Stimulated activated CD4-positive, alpha-beta T cell treated with anti-CD3 and anti-CD28 coated beads, Interleukin-2, amount 100 ng/mL, for 4 hours (primary cell): ENCODE results near the gene PARN.

Source experiments
- DNase-seq: peaks from one replicate; pipeline ENCODE4 v3.0.0-alpha.2; 2020; ENCODE audit warnings: low read depth

The PARN gene

GRCh38 chr16:14499110-14499509 is 130.9 kb downstream of the PARN start:
- no peak for DNase-seq

- no peak for DNase-seq
Measured at GRCh38 chr16:14497245-14498082, 132.6 kb downstream of the PARN start.

- DNase-seq = no peak
Measured at GRCh38 chr16:14496786-14497185, 133.3 kb downstream of the PARN start.

- DNase-seq = no peak
Measured at GRCh38 chr16:14496047-14496770, 133.9 kb downstream of the PARN start.

GRCh38 chr16:14495213-14496046 is 134.6 kb downstream of the PARN start:
- no peak for DNase-seq

GRCh38 chr16:14494396-14494966 is 135.6 kb downstream of the PARN start:
- no peak for DNase-seq

- DNase-seq = no peak
Measured at GRCh38 chr16:14493791-14494190, 136.3 kb downstream of the PARN start.

GRCh38 chr16:14492614-14493013 is 137.4 kb downstream of the PARN start:
- DNase-seq = no peak

- DNase-seq = no peak
Measured at GRCh38 chr16:14491861-14492529, 138.1 kb downstream of the PARN start.

GRCh38 chr16:14490235-14490634 is 139.8 kb downstream of the PARN start:
- no peak for DNase-seq

GRCh38 chr16:14489460-14489859 is 140.6 kb downstream of the PARN start:
- DNase-seq = no peak

- no peak for DNase-seq
Measured at GRCh38 chr16:14487579-14487978, 142.5 kb downstream of the PARN start.

GRCh38 chr16:14486520-14487303 is 143.3 kb downstream of the PARN start:
- no peak for DNase-seq

- no peak for DNase-seq
Measured at GRCh38 chr16:14485811-14486519, 144.1 kb downstream of the PARN start.

GRCh38 chr16:14485121-14485551 is 144.9 kb downstream of the PARN start:
- DNase-seq = no peak

GRCh38 chr16:14483819-14484385 is 146.2 kb downstream of the PARN start:
- DNase-seq = no peak

GRCh38 chr16:14476183-14476582 is 153.9 kb downstream of the PARN start:
- no peak for DNase-seq

- no peak for DNase-seq
Measured at GRCh38 chr16:14475370-14476139, 154.5 kb downstream of the PARN start.

GRCh38 chr16:14473488-14473887 is 156.6 kb downstream of the PARN start:
- DNase-seq = no peak
